Activated CD8-positive, alpha-beta memory T cell treated with anti-CD3 and anti-CD28 coated beads, Interleukin-2, amount 50 U/mL, for 1 hour (primary cell): Measurements from ENCODE around the gene REEP3.
"Not testable (repeated sequence)": the region's sequence is repeated elsewhere in the genome, so short reads cannot be mapped to it uniquely, and the experiment has no call there.

Experiments used
- DNase-seq: peaks from one replicate; pipeline ENCODE4 v3.0.0-alpha.2; 2020; ENCODE audit errors: extremely low read depth

REEP3 gene

DNA sequence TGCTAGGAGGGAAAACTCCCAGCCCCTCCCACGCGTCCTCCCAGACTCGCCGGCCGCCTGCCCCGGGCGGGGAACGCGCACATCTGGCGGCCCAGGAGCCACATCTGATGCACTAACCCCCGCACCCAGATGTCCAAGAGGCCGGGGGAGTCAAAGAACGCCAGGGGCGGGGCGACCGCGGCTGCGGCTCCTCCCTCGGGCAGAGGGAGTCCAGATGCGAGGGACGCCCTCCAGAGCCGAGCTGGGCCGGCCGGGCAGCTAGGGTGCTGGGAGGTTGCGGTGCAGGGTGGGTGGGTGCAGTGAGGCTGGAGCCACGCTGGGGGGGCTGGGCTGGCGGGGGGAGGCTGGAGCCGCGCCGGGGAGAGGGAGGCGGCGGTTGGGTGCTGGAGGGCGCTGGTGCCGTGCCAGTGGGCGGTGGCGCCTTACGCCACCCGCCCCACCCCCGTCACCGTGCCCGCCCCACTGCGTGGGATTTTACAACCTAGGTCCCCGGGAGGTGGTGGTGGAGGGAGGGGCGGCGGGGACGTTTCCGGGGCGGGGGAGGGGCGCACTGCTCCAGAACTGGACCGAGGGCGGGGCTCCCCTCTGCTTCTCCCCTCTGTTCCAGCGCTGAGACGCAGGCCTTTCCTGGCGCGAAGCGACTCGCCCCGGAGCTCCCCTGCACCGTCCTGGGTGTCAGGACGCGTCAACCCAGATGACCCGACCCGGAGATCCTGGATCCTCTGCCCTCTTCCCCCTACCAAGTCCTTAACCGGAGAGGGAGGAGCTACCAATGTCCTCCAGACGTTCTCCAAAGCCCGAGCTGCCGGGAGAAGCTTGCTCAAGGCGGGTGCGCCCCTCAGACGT lies 109.1 kb downstream of the REEP3 start:
- peak; percentile 54 for DNase-seq

DNA sequence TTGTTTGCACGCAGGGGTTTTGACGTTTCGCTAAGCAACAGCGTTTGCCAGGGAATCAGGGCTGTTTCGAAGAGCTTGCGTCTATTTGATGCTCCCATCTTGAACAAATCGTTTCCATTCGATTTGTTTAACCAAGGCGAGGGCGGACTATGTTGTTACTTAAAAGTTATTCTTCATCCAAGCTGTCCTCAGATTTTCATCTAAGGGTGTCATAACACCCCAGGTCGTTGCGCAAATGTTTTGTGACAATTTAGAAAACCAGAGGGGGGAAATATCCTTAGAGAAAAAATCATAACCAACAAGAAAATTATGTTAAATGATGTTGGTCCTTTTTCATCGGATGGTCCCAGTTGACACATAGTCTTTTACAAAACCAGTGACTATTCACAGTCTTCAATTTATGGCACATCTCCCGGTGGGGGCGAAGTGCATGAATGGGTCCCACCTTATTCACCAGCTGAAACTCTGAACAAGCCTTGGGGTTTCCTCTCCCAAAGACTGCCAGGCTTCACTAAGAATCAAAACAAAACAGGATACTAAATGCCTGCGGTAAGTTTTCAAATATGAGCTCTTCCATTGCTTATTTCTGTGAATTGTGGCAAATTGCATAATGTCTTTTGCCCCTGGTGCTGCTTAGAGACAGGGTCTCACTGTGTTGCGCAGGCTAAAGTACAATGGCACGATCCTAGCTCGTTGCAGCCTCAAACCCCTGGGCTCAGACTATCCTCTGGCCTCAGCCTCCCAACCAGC lies 109.9 kb downstream of the REEP3 start:
- no peak for DNase-seq

DNA sequence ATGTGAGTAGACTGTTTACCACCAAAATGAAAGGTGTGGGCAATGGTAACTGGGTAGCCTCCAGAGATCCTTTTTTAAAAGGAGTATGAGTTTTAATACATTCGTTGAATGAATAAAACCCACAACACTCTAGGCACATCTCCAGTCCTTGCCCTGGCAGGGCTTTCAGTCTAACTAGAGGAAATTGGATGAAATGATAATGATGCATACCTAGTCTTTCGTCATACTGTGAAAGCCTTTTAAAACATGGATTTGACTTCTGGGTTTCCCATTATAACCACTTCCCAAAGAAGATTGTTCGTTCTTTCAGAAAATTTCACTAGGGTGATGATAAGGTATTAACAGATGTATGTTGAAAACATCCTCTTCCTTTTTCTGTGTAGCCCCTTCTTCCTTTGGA lies 110.8 kb downstream of the REEP3 start:
- DNase-seq: no peak

DNA sequence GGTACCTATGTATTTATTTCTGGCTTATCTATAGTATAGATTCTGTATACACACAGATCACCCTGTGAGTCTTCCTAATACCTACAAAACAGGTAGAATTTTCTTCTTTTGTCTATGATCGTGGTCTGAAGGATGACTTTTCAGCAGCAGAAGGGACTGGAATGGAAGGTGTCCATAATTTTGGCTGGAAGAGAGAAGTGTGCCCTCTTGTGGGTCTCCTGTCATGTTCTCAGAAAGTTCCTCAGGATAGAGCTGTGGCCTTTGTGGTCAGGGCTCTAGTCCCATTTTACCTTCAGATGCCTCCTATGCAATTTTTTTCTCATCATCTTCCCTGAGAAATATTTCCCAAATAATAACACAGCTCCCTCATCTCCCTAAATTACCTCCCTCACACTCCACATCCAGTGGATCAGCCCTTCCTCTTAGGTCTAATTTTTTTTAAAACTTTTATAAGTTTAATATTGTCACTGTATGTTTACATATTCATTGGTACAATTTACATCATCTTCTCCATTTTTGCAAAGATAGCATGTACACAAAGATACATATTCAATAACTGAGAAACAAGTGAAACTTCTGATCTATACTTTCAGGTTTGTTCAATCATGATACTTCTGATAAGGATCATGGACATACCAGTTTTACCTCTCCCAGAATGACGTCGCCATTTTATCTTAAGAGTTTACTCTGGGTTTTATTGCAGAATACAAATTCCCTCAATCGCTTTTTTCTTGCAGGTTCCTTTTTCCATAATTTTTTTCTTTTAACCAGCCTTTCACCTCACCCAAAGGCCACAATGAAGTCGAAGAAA lies 112.7 kb downstream of the REEP3 start:
- DNase-seq: no peak

DNA sequence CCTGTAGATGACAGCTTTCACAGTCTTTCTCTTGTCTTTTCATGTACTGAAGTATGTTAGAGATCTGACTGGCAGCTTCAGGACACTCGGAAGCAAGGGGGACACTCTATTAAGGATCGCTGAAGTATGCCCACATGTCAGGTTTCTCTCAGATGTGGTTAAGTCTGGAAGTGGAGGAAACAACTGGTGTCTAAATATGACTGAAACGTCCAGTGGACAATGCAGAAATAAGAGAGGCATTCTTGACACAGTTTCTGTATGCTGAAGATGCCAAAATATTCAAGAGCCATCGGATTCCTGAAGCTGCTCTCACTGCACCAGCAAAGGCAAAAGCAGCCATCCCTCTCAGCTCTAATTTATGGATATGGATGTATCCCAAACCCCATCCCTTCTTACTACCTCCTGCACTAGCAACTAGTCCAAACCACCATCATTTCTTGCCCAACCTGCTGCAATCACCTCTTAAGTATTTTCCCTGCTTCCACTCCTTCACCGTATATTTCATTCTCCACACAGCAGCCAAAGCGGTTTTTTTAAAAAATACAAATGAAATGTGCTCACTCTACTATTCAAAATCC lies 113.4 kb downstream of the REEP3 start:
- no peak for DNase-seq

DNA sequence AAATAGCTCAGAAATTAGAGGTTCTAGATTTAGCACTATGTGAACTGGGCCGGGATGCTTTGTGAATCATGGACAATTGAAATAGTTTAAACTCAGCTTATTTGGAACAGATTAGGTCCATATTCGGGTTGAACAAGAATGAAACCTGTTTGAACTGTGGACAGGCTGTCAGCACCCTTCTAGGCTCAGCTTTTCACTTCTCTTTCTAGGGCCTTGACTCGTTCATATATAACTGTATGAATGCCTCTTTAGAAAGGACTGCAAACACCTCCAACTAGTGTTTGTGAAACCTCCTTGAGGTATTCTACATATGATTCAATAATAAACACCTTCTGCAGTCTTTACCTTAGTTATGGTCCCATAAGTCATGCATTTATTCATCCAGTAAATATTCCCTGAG lies 115.6 kb downstream of the REEP3 start:
- no peak for DNase-seq

DNA sequence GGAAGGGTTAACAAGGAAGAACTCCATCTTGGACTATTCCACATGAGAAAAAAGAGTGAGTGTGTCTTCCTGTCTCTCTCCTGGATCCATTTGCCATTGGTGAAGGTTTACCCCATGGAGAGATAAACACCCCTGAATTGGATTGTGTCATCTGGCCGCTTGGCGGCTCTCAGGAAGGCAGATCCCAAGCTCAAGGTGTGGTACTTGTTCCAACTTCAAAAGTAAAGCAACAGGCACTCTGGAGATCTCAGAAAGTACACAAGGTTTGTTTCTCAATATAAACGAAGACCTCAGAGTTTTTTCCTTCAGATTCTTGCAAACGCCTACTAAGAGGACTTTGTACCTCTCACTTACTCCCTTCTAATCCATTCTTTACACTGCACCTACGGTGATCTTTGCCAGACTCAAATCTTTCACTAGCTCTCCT lies 116.7 kb downstream of the REEP3 start:
- no peak for DNase-seq

DNA sequence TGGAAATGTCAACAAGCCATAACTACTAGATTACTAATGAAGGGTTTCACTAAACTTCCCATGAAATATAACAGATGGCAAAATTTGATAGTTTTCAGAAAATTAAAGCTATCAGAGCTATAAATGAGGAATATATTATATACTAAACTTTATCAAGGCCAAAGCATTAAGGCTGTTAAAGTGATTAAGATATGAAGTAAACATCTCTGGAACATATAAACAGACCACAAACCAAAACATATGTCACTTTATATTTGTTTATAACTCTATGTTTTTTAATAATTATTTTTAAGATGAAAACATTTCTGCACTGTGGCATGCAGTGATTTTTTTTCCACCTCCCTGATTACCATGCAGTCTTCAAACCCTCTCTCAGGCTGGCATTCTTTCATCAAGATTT lies 120.2 kb downstream of the REEP3 start:
- no peak for DNase-seq

DNA sequence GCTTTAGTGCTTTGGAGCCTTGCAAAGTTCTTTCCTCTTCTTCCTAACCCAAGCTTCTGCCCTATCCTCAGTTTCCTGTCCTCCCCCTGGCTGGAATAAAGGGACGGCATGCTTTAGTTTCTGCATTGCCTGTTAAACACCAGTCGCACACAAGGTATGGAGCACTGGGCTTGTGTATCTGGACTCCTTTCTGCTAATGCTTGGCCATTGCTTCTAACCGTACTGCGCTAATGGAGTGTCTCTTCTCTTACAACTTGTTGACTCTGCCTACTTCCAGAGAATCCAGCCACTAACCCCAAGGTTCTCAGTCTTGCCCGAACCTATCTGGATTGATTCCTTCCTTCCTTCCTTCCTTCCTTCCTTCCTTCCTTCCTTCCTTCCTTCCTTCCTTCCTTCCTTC lies 120.6 kb downstream of the REEP3 start:
- no peak for DNase-seq

DNA sequence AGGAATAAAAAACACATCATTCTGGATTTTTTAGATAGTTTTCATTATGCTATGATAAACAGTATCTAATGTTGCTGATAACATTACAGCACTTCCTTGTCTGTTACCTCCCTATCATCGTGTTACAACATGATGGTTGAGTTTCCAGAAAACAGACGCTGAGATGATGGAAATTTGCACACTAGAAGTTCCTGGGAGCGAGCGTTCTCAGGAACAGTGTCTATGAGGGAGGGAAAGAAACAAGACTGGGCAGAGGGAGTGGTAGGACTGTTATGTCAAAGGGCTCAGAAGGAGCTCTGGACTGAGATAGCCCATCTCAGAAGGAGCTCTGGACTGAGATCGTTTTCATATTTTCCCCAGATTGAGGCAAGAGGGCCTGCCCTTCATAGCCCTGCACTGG lies 121.6 kb downstream of the REEP3 start:
- no peak for DNase-seq

DNA sequence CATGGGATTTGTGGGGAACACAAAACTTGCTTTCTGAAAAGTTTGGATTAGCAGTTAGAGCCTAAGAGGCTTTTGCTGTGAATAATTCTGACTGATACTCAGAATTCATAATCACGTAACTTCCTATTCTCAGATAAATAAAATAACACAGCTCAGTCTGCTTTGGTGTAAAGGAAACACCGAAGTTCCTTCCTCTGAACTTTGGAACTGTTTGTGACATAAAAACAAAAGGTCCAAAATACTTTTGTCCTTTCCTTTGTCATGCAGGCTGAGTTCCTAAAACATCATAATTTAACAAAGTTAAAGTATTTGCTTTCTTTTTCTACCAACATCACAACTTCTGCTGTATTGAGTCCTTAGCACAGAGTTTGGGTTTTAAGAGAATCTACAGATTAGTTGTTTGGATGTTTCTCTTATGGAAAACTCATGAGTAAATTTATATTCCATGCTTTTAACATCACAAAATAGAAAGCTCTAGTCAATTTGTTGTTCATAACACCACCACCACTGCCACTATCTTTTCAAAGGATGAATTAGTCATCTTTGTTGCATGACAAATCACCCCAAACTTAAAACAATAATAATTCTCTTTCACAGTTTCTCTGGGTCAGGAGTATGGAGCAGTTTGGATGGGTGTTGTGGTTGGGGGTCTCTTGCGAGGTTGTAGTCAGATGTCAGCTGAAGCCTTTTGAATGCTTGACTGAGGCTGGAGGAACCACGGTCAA lies 123.4 kb downstream of the REEP3 start:
- no peak for DNase-seq

DNA sequence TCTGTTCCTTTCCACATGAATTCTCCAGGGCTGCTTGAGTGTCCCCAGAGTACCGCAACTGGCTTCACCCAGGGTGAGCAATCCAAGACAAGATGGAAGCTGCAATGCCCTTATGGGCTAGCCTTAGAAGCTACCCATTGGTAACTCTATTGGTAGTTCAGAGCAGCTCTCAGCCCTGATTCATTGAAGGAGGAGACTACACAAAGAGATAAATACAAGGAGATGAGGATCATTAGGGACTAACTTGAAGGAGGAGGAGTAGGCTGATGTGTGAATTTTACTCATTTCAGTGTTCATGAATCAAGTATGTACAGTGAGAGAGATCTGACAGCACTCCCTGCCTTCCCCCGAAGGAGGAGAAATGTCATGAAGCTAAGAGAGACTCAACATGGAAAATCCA lies 124.0 kb downstream of the REEP3 start:
- no peak for DNase-seq

DNA sequence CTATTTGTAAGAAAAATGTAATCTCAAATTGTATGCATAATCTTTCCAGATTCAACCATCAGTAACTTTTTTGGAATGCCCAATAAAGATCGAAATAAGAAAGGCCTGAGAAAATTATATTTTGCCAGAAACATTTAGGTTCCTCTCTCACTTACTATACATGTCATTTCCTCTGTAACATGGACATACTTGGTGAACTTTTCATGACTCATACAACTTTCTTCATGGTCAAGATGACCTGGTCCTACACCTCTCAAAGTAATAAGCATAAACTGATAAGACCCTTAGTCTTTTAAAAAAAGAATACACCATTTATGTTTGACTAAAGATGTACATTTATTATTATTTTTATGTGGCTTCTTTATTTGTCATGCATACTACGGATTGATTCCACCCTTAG lies 125.3 kb downstream of the REEP3 start:
- DNase-seq: no peak

DNA sequence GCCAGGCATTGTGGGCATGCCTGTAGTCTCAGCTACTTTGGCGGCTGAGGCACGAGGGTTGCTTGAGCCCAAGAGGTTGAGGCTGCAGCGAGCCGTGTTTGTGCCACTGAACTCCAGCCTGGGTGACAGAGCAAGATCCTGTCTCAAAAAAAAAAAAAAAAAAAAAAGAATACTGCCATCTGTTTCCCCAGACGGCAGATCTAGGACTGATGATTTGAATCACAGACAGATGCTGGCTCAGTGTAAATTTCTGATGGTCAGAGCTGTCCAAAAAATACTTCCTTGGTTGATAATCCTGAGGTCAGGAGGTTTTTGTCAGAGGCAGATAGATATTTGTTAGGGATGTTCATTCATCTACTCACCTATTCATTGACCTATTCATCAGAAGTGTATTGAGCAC lies 130.7 kb downstream of the REEP3 start:
- no peak for DNase-seq

DNA sequence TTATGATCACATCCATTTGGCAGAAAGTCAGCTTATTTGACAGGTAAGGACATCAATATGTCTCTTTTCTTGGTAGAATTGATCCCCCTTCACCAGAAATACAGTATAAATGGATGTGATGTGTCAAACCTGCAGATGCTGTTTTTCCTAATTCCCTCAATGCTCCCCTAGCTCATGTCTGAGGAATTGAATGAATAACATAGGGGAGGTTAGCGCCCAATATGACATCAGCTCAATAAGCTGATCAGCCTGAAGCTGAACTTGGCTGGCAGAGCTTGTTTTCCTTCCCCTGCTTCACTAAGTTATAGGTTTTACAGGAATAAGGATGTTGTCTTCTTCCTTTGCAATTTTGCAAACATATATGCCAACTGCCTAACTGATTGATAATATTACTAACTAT lies 132.5 kb downstream of the REEP3 start:
- DNase-seq: no peak

DNA sequence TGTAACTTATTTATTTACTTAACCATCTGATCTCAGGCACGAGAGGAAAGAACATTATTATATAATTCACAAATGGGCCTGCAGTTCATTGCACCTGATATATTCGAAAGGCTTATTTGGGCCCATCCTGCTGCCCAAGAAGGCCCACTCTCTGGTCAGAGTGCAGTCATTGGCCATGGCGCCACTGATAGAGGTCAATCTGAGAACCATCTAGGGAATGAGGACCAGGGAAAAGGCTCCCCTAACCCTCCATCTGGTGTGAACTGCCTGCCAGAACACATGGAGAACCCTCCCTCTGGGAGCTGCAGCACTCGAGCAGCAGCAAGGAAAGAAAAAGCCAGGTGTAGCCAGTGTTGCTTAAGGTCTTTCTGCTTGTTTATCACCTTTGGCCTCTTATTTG lies 136.6 kb downstream of the REEP3 start:
- no peak for DNase-seq

DNA sequence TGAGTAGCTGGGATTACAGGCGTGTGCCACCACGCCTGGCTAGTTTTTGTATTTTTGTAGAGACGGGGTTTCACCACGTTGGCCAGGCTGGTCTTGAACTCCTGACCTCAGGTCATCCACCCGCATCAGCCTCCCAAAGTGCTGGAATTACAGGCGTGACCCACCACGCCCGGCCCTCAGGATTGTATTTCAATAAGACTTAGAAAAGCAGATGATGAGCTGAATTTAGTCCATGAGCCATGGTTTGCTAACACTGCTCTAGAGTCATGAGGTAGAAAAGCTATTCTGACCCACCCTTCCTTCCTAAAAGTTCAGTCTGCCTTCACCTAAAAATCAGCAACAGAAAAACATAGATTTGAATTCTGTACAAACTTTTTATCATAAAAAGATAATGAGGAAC lies 139.7 kb downstream of the REEP3 start:
- DNase-seq: not testable (repeated sequence)

DNA sequence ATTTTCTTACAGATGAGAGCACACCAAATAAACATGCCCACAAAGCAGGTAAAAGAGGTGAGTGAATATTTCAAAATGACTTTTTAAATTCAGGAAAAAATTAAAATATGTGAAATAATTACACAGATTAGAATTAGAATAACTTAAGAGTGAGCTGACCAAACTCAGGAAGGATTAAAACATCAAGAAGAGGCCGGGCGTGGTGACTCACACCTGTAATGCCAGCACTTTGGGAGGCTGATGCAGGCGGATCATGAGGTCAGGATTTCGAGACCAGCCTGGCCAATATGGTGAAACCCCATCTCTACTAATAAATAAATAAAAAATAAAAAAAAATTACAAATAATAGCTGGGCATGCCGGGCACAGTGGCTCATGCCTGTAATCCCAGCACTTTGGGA lies 140.1 kb downstream of the REEP3 start:
- DNase-seq: no peak

DNA sequence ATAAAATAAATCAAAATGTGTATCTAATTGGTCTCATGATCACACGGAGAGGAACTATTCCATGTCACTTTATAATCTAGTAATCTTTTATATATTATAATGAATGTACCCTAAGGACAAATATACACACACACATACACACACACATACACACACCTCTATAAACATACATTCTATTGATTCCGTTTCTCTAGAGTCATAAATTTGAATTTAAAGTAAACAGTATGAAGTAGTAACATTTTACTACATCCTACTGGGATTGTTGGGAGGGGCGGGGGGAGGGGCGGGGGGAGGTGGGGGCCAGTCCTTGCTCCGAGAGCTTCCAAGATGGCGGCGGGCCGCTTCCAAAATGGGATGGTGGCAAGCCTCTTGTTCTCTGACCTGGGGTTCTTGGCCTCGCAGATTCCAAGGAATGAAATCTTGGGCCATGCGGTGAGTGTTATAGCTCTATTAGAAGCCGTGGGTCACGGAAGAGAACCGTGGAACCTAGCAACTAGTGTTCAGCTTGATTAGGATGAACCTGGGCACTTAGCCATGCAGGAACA lies 143.2 kb downstream of the REEP3 start:
- no peak for DNase-seq

DNA sequence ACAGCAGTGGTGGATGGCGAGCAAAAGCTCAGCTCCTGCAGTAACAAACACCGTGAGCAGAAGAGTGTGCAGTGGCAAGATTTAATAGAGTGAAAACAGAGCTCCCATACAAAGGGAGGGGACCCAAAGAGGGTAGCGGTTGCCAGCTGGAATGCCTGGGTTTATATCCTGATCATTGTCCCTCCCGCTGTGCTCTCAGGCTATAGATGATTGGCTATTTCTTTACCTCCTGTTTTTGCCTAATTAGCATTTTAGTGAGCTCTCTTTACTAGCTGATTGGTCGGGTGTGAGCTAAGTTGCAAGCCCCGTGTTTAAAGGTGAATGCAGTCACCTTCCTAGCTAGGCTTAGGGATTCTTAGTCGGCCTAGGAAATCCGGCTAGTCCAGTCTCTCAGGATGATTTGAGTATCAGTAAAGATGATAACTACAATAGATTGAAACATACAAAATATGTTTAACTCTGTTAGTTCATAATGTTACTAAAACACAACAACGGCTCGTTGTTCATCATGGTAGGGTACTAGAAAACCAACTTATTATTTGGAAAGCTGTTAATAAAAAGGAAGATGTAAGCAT lies 143.9 kb downstream of the REEP3 start:
- DNase-seq: not testable (repeated sequence)

DNA sequence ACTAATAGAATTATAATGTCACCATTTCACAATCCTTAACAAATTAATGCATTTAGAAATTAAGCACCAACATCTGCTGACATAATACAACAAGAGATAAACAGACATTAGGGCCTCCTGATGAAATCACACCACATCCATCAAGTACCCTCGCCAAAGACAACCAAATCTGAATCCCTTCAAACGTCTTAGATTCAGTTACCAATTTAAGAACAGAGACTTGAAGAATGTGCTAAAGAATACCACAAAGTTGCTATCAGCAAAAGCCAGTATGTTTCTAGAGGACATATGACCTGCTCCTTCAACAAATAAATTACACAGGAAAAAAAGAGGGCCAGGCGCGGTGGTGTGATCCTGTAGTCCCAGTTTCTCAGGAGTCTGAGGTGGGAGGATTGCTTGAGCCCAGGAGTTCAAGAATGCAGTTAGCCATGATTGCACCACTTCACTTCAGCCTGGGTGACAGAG lies 144.5 kb downstream of the REEP3 start:
- DNase-seq: no peak
